K562 (cell line): Measurements from ENCODE around the gene TMEM179. TPM values are rescaled to one million over a fixed set of nuclear protein-coding genes. Genes with fewer than 3 reads are reported as not detected.

ENCODE experiments used
- ATAC-seq: fragments of 200-7000 bp; cut with Tn5 transposase; 3 replicates; pipeline ENCODE4 v1.9.1; 2020; ENCODE audit warnings: moderate library complexity
- BruUV-seq: library from RNA; stranded (reverse); fragments of 400-500 nt; replicated peaks from 2 replicates; lab custom pipeline; 2021; lab: Mats Ljungman, UMichigan
- CTCF ChIA-PET: fragments of 300-600 bp; formaldehyde crosslinking; extraction: SDS; loops from one replicate; lab custom pipeline; 2021; ENCODE audit warnings: low intra/inter-chr PET ratio; lab: Yijun Ruan, JAX
- POLR2A ChIA-PET: fragments of 300-600, 350-650 bp; sonication (Branson Sonifier 250); formaldehyde crosslinking; extraction: SDS; loops from one replicate; lab custom pipeline; 2021; ENCODE audit warnings: antibody characterized with exemption, inconsistent platforms; lab: Yijun Ruan, JAX
- DNase-seq, 4 experiments: peaks; one replicate each; pipeline versions ENCODE4 v3.0.0 to v3.0.0-alpha.2; 2011 to 2018; ENCODE audit warnings: low spot score in 3 of 4, mixed read lengths in 3 of 4; ENCODE audit errors: extremely low read depth in 1 of 4
- FAIRE-seq: peaks from 2 replicates; lab custom pipeline; 2011; peaks lifted over from hg19 to GRCh38; lab: Jason Lieb, UNC
- H2AFZ ChIP-seq: 2 replicates; pipeline ENCODE4 v1.6.0; 2011; ENCODE audit warnings: low read depth, low read length, control low read depth, inconsistent platforms
- H3K27ac ChIP-seq: fragments of 200-600 bp; 3 replicates; pipeline ENCODE4 v1.8.0; 2011; ENCODE audit warnings: low read depth, mild to moderate bottlenecking, control low read depth, inconsistent platforms, low read length, moderate library complexity, mixed read lengths; ENCODE audit errors: extremely low read depth
- H3K27me3 ChIP-seq, 2 experiments: fragments of 300-600 bp in 1 of 2; 2 replicates in 1 of 2; 3 replicates in 1 of 2; pipeline versions ENCODE4 v1.6.0 to v1.8.0; 2011; ENCODE audit warnings: inconsistent platforms in 2 of 2, low read length in 2 of 2, mild to moderate bottlenecking in 1 of 2, mixed read lengths in 1 of 2, moderate library complexity in 1 of 2; ENCODE audit not compliant: control insufficient read depth in 2 of 2, insufficient read depth in 2 of 2
- H3K36me3 ChIP-seq: fragments of 300-600 bp; 3 replicates; pipeline ENCODE4 v1.8.0; 2011; ENCODE audit warnings: mild to moderate bottlenecking, low read length, inconsistent platforms; ENCODE audit not compliant: control insufficient read depth, insufficient read depth
- H3K4me1 ChIP-seq, 2 experiments: fragments of 200-600 bp in 1 of 2; replicated peaks in 1 of 2; 2 replicates in 1 of 2; 3 replicates in 1 of 2; pipeline versions ENCODE4 v1.5.1 to v1.8.0; 2011; ENCODE audit warnings: inconsistent platforms in 2 of 2, low read length in 2 of 2, mild to moderate bottlenecking in 1 of 2, mixed read lengths in 1 of 2, moderate library complexity in 1 of 2; ENCODE audit not compliant: control insufficient read depth in 2 of 2, insufficient read depth in 2 of 2
- H3K4me2 ChIP-seq: 2 replicates; pipeline ENCODE4 v1.6.1; 2011; ENCODE audit warnings: low read length, control low read depth, inconsistent platforms, mixed read lengths; ENCODE audit not compliant: insufficient read depth
- H3K4me3 ChIP-seq: fragments of 200-600 bp; sonication (generic), shearing (Covaris generic); 2 replicates; pipeline ENCODE4 v1.5.1; 2016; ENCODE audit warnings: control low read depth, inconsistent platforms
- H3K79me2 ChIP-seq: fragments of 200-600 bp; 3 replicates; pipeline ENCODE4 v1.8.0; 2011; ENCODE audit warnings: low read length, inconsistent platforms; ENCODE audit not compliant: control insufficient read depth, insufficient read depth
- H3K9ac ChIP-seq, 2 experiments: 2 replicates each; pipeline versions ENCODE4 v1.6.0 to v1.6.1; 2011; ENCODE audit warnings: low read depth in 2 of 2, low read length in 2 of 2, control low read depth in 1 of 2, inconsistent platforms in 1 of 2, mild to moderate bottlenecking in 1 of 2, mixed read lengths in 1 of 2; ENCODE audit not compliant: insufficient read depth in 1 of 2
- H3K9me1 ChIP-seq: one replicate; pipeline ENCODE4 v1.6.0; 2011; ENCODE audit warnings: inconsistent platforms, mild to moderate bottlenecking, low read length, moderate library complexity; ENCODE audit not compliant: control insufficient read depth, insufficient read depth
- H3K9me3 ChIP-seq: replicated peaks from 2 replicates; pipeline ENCODE4 v1.5.1; 2011; ENCODE audit warnings: low read depth, low read length, inconsistent platforms; ENCODE audit not compliant: control insufficient read depth, insufficient read depth
- H4K20me1 ChIP-seq: replicated peaks from 2 replicates; pipeline ENCODE4 v1.6.1; 2011; ENCODE audit warnings: low read length, inconsistent platforms, mixed read lengths; ENCODE audit not compliant: control insufficient read depth, insufficient read depth
- BHLHE40 ChIP-seq: IDR thresholded peaks from 2 replicates; pipeline ENCODE4 v1.6.1; 2011; ENCODE audit warnings: low read length, improper control_type of control experiment
- SMARCB1 ChIP-seq: IDR thresholded peaks from 2 replicates; pipeline ENCODE4 v1.6.1; 2011; ENCODE audit warnings: improper control_type of control experiment, low read depth; ENCODE audit not compliant: insufficient read length
- WGBS: fragments of 100-300 bp; shearing (Covaris generic); methylation state at CpG from one replicate; pipeline ENCODE4 v1.1.6; 2016; ENCODE audit warnings: low coverage, mixed read lengths; ENCODE audit not compliant: insufficient coverage; ENCODE audit errors: missing lambda C conversion rate; 5-methylcytosine and 5-hydroxymethylcytosine counted together
- in situ Hi-C: fragments of 300-500 bp; cut with MboI; formaldehyde crosslinking; loops from 4 replicates; pipeline ENCODE4 v1.15.0; 2018; ENCODE audit warnings: inconsistent platforms, mixed read lengths
- intact Hi-C: fragments of 100-400 bp; cut with micrococcal nuclease; formaldehyde crosslinking; loops from 2 replicates; pipeline ENCODE4 v1.14.2; 2022
- polyA plus RNA-seq, 8 experiments: library from polyadenylated mRNA; depleted of rRNA in 4 of 8; stranded (reverse) in 5 of 8; unstranded in 3 of 8; fragments of >200 nt; fragmentation: Nextera tagmentation in 2 of 8; fragmentation: Illumina TruSeq in 1 of 8; extraction: Ambion mirVana in 2 of 8; extraction: Trizol in 1 of 8; gene quantifications; 2 replicates each; pipeline versions ENCODE4 v1.2.1 to v1.2.3, GENCODE V29; 2011 to 2014; ENCODE audit warnings: inconsistent platforms in 1 of 8, missing spikeins in 1 of 8
- total RNA-seq, 7 experiments: library from RNA; depleted of rRNA in 6 of 7; stranded (reverse); fragments of >200 nt in 6 of 7; fragmentation: Illumina TruSeq in 2 of 7; extraction: Trizol in 2 of 7; gene quantifications; 2 replicates each; pipeline versions ENCODE4 v1.2.1 to v1.2.3, GENCODE V29; 2011 to 2021; ENCODE audit warnings: low replicate concordance in 1 of 7
- TF ChIP-seq, protein P1 (sequence below), 3 experiments: IDR thresholded peaks in 2 of 3; conservative IDR thresholded peaks in 1 of 3; 2 replicates each; pipeline ENCODE4 v1.5.1; 2011 to 2012; ENCODE audit warnings: low read length in 3 of 3, mild to moderate bottlenecking in 3 of 3, control low read depth in 2 of 3, improper control_type of control experiment in 1 of 3, inconsistent platforms in 1 of 3, low read depth in 1 of 3, mixed read lengths in 1 of 3, moderate library complexity in 1 of 3; ENCODE audit not compliant: insufficient read depth in 2 of 3
- TF ChIP-seq, protein P2 (sequence below): fragments of 200-600 bp; sonication (generic); IDR thresholded peaks from one replicate; pipeline ENCODE4 v1.6.1; 2012; ENCODE audit warnings: mild to moderate bottlenecking, low read depth, low read length, inconsistent platforms

Gene TMEM179
- total and polyA plus RNA-seq, 9 of the 15 experiments (the other 6 are each of a cell fraction or from before 2014, with no cell fraction given), result not detected

DNA sequence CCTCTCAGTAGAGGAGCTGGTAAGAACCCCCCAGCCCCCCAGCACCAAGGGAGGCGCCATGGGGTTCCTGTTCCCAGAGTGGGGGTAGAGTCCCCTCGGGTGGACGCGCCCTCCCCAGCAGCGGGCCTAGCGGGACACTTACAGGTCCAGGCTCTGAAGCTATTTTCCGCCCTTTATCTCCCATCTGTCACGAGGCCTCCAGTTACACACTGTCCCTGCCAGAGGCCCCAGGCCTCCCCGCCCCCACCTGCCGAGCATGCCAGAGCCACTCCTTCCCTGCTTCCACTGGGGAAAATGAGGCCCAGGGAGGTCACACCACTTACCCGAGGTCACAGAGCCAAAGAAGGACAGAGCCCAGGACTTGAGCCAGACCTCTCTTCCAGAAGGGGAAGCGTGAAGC lies 21.9 kb downstream of the TMEM179 start:
- no TSS peak for BruUV-seq
- POLR2A ChIA-PET, result interaction anchor here (0.5 to 0.7 kb wide), 4 partner anchors 8 to 214 kb away, joined by 3 to 5 read pairs (median 4); no protein-coding TSS in a partner anchor
- peak; percentile 71 for ATAC-seq
- FAIRE-seq, result no peak
- in situ Hi-C loops, result no loop called here
- Histone ChIP-seq H3K9me3 (no peaks in the 10 kb centered on the region), H4K20me1 (no peaks in the 10 kb centered on the region), H3K4me2 (peak overlapping the region; percentile 45; the same call in 1 of the 2 replicates), H3K4me1 (peaks cover 22 to 76% of the 10 kb centered on the region in 2 experiments), H3K27me3 (peaks cover 0 to 15% of the 10 kb centered on the region in 2 experiments; a peak in 2 of 5 replicates), H3K36me3 (no peaks in the 10 kb centered on the region), H3K9me1 (no peaks in the 10 kb centered on the region), H3K27ac (no peak overlapping the region), H3K4me3 (no peak overlapping the region), H3K79me2 (no peaks in the 10 kb centered on the region), H2AFZ (no peak overlapping the region; the same call in 1 of the 2 replicates), H3K9ac (peak overlapping the region in 1 of 2 experiments; percentile 58; a peak in 1 of 4 replicates)
- CTCF ChIA-PET, result no interaction called here
- WGBS, result 0% methylated on average over 4 of the region's 12 CpGs
- intact Hi-C loops, result no loop called here
- peak; percentile 32 to 62 (median 40) for DNase-seq
- TF ChIP-seq, protein P1, sequence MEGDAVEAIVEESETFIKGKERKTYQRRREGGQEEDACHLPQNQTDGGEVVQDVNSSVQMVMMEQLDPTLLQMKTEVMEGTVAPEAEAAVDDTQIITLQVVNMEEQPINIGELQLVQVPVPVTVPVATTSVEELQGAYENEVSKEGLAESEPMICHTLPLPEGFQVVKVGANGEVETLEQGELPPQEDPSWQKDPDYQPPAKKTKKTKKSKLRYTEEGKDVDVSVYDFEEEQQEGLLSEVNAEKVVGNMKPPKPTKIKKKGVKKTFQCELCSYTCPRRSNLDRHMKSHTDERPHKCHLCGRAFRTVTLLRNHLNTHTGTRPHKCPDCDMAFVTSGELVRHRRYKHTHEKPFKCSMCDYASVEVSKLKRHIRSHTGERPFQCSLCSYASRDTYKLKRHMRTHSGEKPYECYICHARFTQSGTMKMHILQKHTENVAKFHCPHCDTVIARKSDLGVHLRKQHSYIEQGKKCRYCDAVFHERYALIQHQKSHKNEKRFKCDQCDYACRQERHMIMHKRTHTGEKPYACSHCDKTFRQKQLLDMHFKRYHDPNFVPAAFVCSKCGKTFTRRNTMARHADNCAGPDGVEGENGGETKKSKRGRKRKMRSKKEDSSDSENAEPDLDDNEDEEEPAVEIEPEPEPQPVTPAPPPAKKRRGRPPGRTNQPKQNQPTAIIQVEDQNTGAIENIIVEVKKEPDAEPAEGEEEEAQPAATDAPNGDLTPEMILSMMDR (IDR thresholded peaks at IDR 0.05 in 2 of 3, conservative IDR thresholded peaks at IDR 0.05 in 1 of 3; ENCODE audit: insufficient read depth in 2 of 3, low read depth in 1 of 3, low read length in 3 of 3), result no peak
- TF ChIP-seq SMARCB1, result no peak
- TF ChIP-seq, protein P2, sequence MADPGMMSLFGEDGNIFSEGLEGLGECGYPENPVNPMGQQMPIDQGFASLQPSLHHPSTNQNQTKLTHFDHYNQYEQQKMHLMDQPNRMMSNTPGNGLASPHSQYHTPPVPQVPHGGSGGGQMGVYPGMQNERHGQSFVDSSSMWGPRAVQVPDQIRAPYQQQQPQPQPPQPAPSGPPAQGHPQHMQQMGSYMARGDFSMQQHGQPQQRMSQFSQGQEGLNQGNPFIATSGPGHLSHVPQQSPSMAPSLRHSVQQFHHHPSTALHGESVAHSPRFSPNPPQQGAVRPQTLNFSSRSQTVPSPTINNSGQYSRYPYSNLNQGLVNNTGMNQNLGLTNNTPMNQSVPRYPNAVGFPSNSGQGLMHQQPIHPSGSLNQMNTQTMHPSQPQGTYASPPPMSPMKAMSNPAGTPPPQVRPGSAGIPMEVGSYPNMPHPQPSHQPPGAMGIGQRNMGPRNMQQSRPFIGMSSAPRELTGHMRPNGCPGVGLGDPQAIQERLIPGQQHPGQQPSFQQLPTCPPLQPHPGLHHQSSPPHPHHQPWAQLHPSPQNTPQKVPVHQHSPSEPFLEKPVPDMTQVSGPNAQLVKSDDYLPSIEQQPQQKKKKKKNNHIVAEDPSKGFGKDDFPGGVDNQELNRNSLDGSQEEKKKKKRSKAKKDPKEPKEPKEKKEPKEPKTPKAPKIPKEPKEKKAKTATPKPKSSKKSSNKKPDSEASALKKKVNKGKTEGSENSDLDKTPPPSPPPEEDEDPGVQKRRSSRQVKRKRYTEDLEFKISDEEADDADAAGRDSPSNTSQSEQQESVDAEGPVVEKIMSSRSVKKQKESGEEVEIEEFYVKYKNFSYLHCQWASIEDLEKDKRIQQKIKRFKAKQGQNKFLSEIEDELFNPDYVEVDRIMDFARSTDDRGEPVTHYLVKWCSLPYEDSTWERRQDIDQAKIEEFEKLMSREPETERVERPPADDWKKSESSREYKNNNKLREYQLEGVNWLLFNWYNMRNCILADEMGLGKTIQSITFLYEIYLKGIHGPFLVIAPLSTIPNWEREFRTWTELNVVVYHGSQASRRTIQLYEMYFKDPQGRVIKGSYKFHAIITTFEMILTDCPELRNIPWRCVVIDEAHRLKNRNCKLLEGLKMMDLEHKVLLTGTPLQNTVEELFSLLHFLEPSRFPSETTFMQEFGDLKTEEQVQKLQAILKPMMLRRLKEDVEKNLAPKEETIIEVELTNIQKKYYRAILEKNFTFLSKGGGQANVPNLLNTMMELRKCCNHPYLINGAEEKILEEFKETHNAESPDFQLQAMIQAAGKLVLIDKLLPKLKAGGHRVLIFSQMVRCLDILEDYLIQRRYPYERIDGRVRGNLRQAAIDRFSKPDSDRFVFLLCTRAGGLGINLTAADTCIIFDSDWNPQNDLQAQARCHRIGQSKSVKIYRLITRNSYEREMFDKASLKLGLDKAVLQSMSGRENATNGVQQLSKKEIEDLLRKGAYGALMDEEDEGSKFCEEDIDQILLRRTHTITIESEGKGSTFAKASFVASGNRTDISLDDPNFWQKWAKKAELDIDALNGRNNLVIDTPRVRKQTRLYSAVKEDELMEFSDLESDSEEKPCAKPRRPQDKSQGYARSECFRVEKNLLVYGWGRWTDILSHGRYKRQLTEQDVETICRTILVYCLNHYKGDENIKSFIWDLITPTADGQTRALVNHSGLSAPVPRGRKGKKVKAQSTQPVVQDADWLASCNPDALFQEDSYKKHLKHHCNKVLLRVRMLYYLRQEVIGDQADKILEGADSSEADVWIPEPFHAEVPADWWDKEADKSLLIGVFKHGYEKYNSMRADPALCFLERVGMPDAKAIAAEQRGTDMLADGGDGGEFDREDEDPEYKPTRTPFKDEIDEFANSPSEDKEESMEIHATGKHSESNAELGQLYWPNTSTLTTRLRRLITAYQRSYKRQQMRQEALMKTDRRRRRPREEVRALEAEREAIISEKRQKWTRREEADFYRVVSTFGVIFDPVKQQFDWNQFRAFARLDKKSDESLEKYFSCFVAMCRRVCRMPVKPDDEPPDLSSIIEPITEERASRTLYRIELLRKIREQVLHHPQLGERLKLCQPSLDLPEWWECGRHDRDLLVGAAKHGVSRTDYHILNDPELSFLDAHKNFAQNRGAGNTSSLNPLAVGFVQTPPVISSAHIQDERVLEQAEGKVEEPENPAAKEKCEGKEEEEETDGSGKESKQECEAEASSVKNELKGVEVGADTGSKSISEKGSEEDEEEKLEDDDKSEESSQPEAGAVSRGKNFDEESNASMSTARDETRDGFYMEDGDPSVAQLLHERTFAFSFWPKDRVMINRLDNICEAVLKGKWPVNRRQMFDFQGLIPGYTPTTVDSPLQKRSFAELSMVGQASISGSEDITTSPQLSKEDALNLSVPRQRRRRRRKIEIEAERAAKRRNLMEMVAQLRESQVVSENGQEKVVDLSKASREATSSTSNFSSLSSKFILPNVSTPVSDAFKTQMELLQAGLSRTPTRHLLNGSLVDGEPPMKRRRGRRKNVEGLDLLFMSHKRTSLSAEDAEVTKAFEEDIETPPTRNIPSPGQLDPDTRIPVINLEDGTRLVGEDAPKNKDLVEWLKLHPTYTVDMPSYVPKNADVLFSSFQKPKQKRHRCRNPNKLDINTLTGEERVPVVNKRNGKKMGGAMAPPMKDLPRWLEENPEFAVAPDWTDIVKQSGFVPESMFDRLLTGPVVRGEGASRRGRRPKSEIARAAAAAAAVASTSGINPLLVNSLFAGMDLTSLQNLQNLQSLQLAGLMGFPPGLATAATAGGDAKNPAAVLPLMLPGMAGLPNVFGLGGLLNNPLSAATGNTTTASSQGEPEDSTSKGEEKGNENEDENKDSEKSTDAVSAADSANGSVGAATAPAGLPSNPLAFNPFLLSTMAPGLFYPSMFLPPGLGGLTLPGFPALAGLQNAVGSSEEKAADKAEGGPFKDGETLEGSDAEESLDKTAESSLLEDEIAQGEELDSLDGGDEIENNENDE, result no peak
- TF ChIP-seq BHLHE40, result peak; percentile 65
